EL (cell line): ENCODE data around the gene RGS6.
A peak's percentile ranks its signal among the peaks of the same experiment; 100 is the strongest.

Experiments used
- DNase-seq: peaks from one replicate; pipeline ENCODE4 v3.0.0-alpha.2; 2016

RGS6 gene

GRCh38 chr14:72336311-72336980, 404.2 kb downstream of the RGS6 start:
- no peak for DNase-seq

- DNase-seq = no peak
Observed at GRCh38 chr14:72341237-72341636, 409.0 kb downstream of the RGS6 start.

GRCh38 chr14:72341686-72342085, 409.5 kb downstream of the RGS6 start:
- no peak for DNase-seq

- DNase-seq = no peak
Observed at GRCh38 chr14:72347118-72347517, 414.9 kb downstream of the RGS6 start.

GRCh38 chr14:72350215-72350614, 418.0 kb downstream of the RGS6 start:
- DNase-seq = no peak

GRCh38 chr14:72352012-72352411, 419.8 kb downstream of the RGS6 start:
- no peak for DNase-seq

GRCh38 chr14:72366619-72367018, 434.4 kb downstream of the RGS6 start:
- DNase-seq = no peak

- no peak for DNase-seq
Observed at GRCh38 chr14:72369106-72369505, 436.9 kb downstream of the RGS6 start.

GRCh38 chr14:72377016-72377415, 444.8 kb downstream of the RGS6 start:
- DNase-seq = no peak

GRCh38 chr14:72380456-72380855, 448.2 kb downstream of the RGS6 start:
- no peak for DNase-seq

GRCh38 chr14:72383865-72384264, 451.6 kb downstream of the RGS6 start:
- DNase-seq = no peak

GRCh38 chr14:72387726-72388125, 455.5 kb downstream of the RGS6 start:
- DNase-seq = no peak

- no peak for DNase-seq
Observed at GRCh38 chr14:72389200-72389599, 457.0 kb downstream of the RGS6 start.

- no peak for DNase-seq
Observed at GRCh38 chr14:72401101-72401625, 468.9 kb downstream of the RGS6 start.

GRCh38 chr14:72401632-72402376, 469.6 kb downstream of the RGS6 start:
- DNase-seq = peak; percentile 10

GRCh38 chr14:72402377-72402772, 470.1 kb downstream of the RGS6 start:
- DNase-seq = no peak

GRCh38 chr14:72404106-72404774, 472.0 kb downstream of the RGS6 start:
- no peak for DNase-seq

GRCh38 chr14:72404998-72405397, 472.8 kb downstream of the RGS6 start:
- DNase-seq = no peak

- no peak for DNase-seq
Observed at GRCh38 chr14:72408020-72408419, 475.8 kb downstream of the RGS6 start.

- no peak for DNase-seq
Observed at GRCh38 chr14:72409047-72409446, 476.8 kb downstream of the RGS6 start.

- no peak for DNase-seq
Observed at GRCh38 chr14:72416081-72416849, 484.0 kb downstream of the RGS6 start.

- no peak for DNase-seq
Observed at GRCh38 chr14:72416892-72417291, 484.7 kb downstream of the RGS6 start.

- DNase-seq = no peak
Observed at GRCh38 chr14:72418806-72419205, 486.6 kb downstream of the RGS6 start.
